SK-N-SH (cell line): ENCODE results near the gene KIR3DL3. TPM values are rescaled to one million over a fixed set of nuclear protein-coding genes. Genes with fewer than 3 reads are reported as not detected.
"Not testable (repeated sequence)": the region's sequence is repeated elsewhere in the genome, so short reads cannot be mapped to it uniquely, and the experiment has no call there.

ENCODE experiments used
- CTCF ChIA-PET: fragments of 300-600, 350-600 bp; formaldehyde crosslinking; extraction: SDS; loops from one replicate; lab custom pipeline; 2021; lab: Yijun Ruan, JAX
- POLR2A ChIA-PET: fragments of 350-600 bp; sonication (Branson Sonifier 250); formaldehyde crosslinking; extraction: SDS; loops from one replicate; lab custom pipeline; 2020; ENCODE audit warnings: antibody characterized with exemption, inconsistent platforms; lab: Yijun Ruan, JAX
- DNase-seq: peaks from one replicate; pipeline ENCODE4 v3.0.0; 2012
- H2AFZ ChIP-seq: fragments of 200-600 bp; sonication (generic); 2 replicates; pipeline ENCODE4 v1.8.1; 2016; ENCODE audit warnings: antibody characterized with exemption, mild to moderate bottlenecking, low read depth
- H3F3A ChIP-seq: fragments of 200-600 bp; sonication (generic); replicated peaks from 2 replicates; pipeline ENCODE3; 2016; ENCODE audit warnings: antibody characterized with exemption, mild to moderate bottlenecking; ENCODE audit not compliant: insufficient read depth
- H3K27ac ChIP-seq, 2 experiments: fragments of 200-500 bp in 1 of 2; fragments of 200-600 bp in 1 of 2; sonication (Bioruptor generic) in 1 of 2; sonication (generic), shearing (Covaris generic) in 1 of 2; 2 replicates each; pipeline versions ENCODE4 v1.5.1 to v1.6.1; 2014 to 2016; ENCODE audit warnings: low read depth in 2 of 2, inconsistent platforms in 1 of 2, low read length in 1 of 2, mild to moderate bottlenecking in 1 of 2, mixed read lengths in 1 of 2
- H3K27me3 ChIP-seq: fragments of 200-600 bp; sonication (generic), shearing (Covaris generic); 2 replicates; pipeline ENCODE4 v1.6.1; 2016; ENCODE audit warnings: mixed run types; ENCODE audit not compliant: insufficient read depth
- H3K36me3 ChIP-seq, 2 experiments: fragments of 200-500 bp in 1 of 2; fragments of 200-600 bp in 1 of 2; sonication (Bioruptor generic) in 1 of 2; sonication (generic) in 1 of 2; replicated peaks in 1 of 2; 2 replicates each; pipeline versions ENCODE3 to v1.5.1; 2014 to 2016; ENCODE audit warnings: low read length in 1 of 2, mild to moderate bottlenecking in 1 of 2; ENCODE audit not compliant: insufficient read depth in 2 of 2, control insufficient read depth in 1 of 2
- H3K4me1 ChIP-seq, 2 experiments: fragments of 200-500 bp in 1 of 2; fragments of 200-600 bp in 1 of 2; sonication (Bioruptor generic) in 1 of 2; sonication (generic), shearing (Covaris generic) in 1 of 2; 2 replicates each; pipeline versions ENCODE4 v1.5.1 to v1.6.1; 2014 to 2016; ENCODE audit warnings: low read depth in 1 of 2, low read length in 1 of 2, mixed run types in 1 of 2; ENCODE audit not compliant: insufficient read depth in 2 of 2, control insufficient read depth in 1 of 2
- H3K4me2 ChIP-seq: fragments of 200-600 bp; sonication (generic), shearing (Covaris generic); 2 replicates; pipeline ENCODE4 v1.6.1; 2017; ENCODE audit warnings: mixed run types
- H3K4me3 ChIP-seq, 2 experiments: fragments of 200-500 bp in 1 of 2; fragments of 200-600 bp in 1 of 2; sonication (Bioruptor generic) in 1 of 2; sonication (generic), shearing (Covaris generic) in 1 of 2; 2 replicates each; pipeline versions ENCODE4 v1.5.1 to v1.8.1; 2014 to 2016; ENCODE audit warnings: low read depth in 2 of 2, inconsistent platforms in 1 of 2, low read length in 1 of 2, mild to moderate bottlenecking in 1 of 2, mixed read lengths in 1 of 2, moderate library complexity in 1 of 2
- H3K79me2 ChIP-seq: fragments of 200-600 bp; sonication (generic); 2 replicates; pipeline ENCODE4 v1.8.1; 2017; ENCODE audit warnings: mild to moderate bottlenecking; ENCODE audit not compliant: insufficient read depth
- H3K9ac ChIP-seq: fragments of 200-600 bp; sonication (generic); 2 replicates; pipeline ENCODE4 v1.6.1; 2017; ENCODE audit warnings: mixed run types
- H3K9me2 ChIP-seq: fragments of 200-600 bp; sonication (generic); 2 replicates; pipeline ENCODE4 v1.6.1; 2017; ENCODE audit warnings: mixed run types
- H3K9me3 ChIP-seq: fragments of 200-600 bp; sonication (generic); 2 replicates; pipeline ENCODE4 v1.6.1; 2017; ENCODE audit warnings: mixed run types, mild to moderate bottlenecking, moderate library complexity
- H4K20me1 ChIP-seq: fragments of 200-600 bp; sonication (generic); 2 replicates; pipeline ENCODE4 v1.6.1; 2017; ENCODE audit warnings: mild to moderate bottlenecking, mixed run types; ENCODE audit not compliant: insufficient read depth
- CHD2 ChIP-seq: fragments of 150-350 bp; IDR thresholded peaks from 2 replicates; pipeline ENCODE4 v1.6.1; 2018; ENCODE audit warnings: low read length; ENCODE audit not compliant: partially characterized antibody
- ELF1 ChIP-seq: IDR thresholded peaks from 2 replicates; pipeline ENCODE4 v1.4.0; 2012
- EZH2phosphoT487 ChIP-seq: fragments of 200-600 bp; sonication (generic); IDR thresholded peaks from 2 replicates; pipeline ENCODE4 v1.6.1; 2017; ENCODE audit warnings: low read depth, mixed run types, mild to moderate bottlenecking, antibody characterized with exemption, moderate library complexity, borderline replicate concordance
- FOSL2 ChIP-seq: IDR thresholded peaks from 2 replicates; pipeline ENCODE4 v1.4.0; 2012; ENCODE audit warnings: low read depth, mild to moderate bottlenecking, moderate library complexity, borderline replicate concordance
- GABPA ChIP-seq: IDR thresholded peaks from 2 replicates; pipeline ENCODE4 v1.4.0; 2012; ENCODE audit warnings: low read depth, mild to moderate bottlenecking
- IRF3 ChIP-seq: fragments of 150-350 bp; IDR thresholded peaks from 2 replicates; pipeline ENCODE4 v1.6.1; 2016; ENCODE audit warnings: mild to moderate bottlenecking, low read depth, low read length
- MAX ChIP-seq: IDR thresholded peaks from 2 replicates; pipeline ENCODE4 v1.4.0; 2012; ENCODE audit warnings: low read depth
- MEF2A ChIP-seq: IDR thresholded peaks from 2 replicates; pipeline ENCODE4 v1.4.0; 2012; ENCODE audit warnings: low read depth, borderline replicate concordance
- NFIC ChIP-seq: IDR thresholded peaks from 2 replicates; pipeline ENCODE4 v1.4.0; 2012; ENCODE audit warnings: borderline replicate concordance
- NRF1 ChIP-seq: IDR thresholded peaks from 2 replicates; pipeline ENCODE4 v1.6.1; 2012; ENCODE audit warnings: low read depth, mild to moderate bottlenecking, low read length
- POLR2AphosphoS5 ChIP-seq: IDR thresholded peaks from 2 replicates; pipeline ENCODE4 v1.6.1; 2012; ENCODE audit warnings: low read depth, low read length
- REST ChIP-seq: IDR thresholded peaks from 2 replicates; pipeline ENCODE4 v1.6.1; 2012; ENCODE audit warnings: mild to moderate bottlenecking, low read depth, low read length, moderate library complexity
- RFX5 ChIP-seq: IDR thresholded peaks from 2 replicates; pipeline ENCODE4 v1.6.1; 2012; ENCODE audit warnings: mild to moderate bottlenecking, improper control_type of control experiment, low read length
- SIN3A ChIP-seq: IDR thresholded peaks from 2 replicates; pipeline ENCODE4 v1.6.1; 2012; ENCODE audit warnings: low read depth, mild to moderate bottlenecking, low read length, moderate library complexity, borderline replicate concordance
- TEAD4 ChIP-seq: IDR thresholded peaks from 2 replicates; pipeline ENCODE4 v1.4.0; 2012; ENCODE audit warnings: mild to moderate bottlenecking, borderline replicate concordance; ENCODE audit not compliant: insufficient read depth
- YY1 ChIP-seq: IDR thresholded peaks from 2 replicates; pipeline ENCODE4 v1.4.0; 2012; ENCODE audit warnings: low read depth, mild to moderate bottlenecking
- WGBS: methylation state at CpG from one replicate; pipeline ENCODE4 v1.1.6; 2017; ENCODE audit warnings: low lambda C conversion rate; 5-methylcytosine and 5-hydroxymethylcytosine counted together
- polyA plus RNA-seq, 3 experiments: library from polyadenylated mRNA; depleted of rRNA; stranded (reverse); fragments of >200 nt; gene quantifications; 2 replicates each; pipeline ENCODE4 v1.2.3, GENCODE V29; 2012
- TF ChIP-seq, protein P1 (sequence below): IDR thresholded peaks from 2 replicates; pipeline ENCODE4 v1.4.0; 2012; ENCODE audit warnings: low read depth, borderline replicate concordance
- TF ChIP-seq, protein P2 (sequence below): fragments of 150-350 bp; IDR thresholded peaks from 2 replicates; pipeline ENCODE4 v1.6.1; 2017; ENCODE audit warnings: antibody characterized with exemption, low read length, low read depth, borderline replicate concordance
- TF ChIP-seq, protein P3 (sequence below): IDR thresholded peaks from 2 replicates; pipeline ENCODE4; 2012

KIR3DL3 gene
- polyA plus RNA-seq, 1 of the 3 experiments (the other 2 are of a cell fraction), result not detected

- H3K9me2 ChIP-seq, H3F3A ChIP-seq, H3K9ac ChIP-seq, H3K27ac ChIP-seq, DNase-seq, H3K36me3 ChIP-seq, H3K27me3 ChIP-seq, H4K20me1 ChIP-seq, H3K4me3 ChIP-seq, H3K9me3 ChIP-seq, H3K4me1 ChIP-seq, H3K4me2 ChIP-seq, POLR2A ChIA-PET, H2AFZ ChIP-seq, H3K79me2 ChIP-seq: not testable (repeated sequence)
- CTCF ChIA-PET, result interaction anchor here (1.0 kb wide), 1 partner anchor 66 kb away, joined by 3 read pairs; no protein-coding TSS in a partner anchor
- WGBS, result 0% methylated on average over 12 of the region's 13 CpGs
These were observed 14.3 kb upstream of the KIR3DL3 start for GRCh38 chr19:54709956-54710355.

- POLR2A ChIA-PET, result no interaction called here
- no peaks in the 10 kb centered on the region for H3K9me3 ChIP-seq
- TF ChIP-seq SIN3A (no peak), FOSL2 (no peak), MAX (no peak), TEAD4 (no peak), POLR2AphosphoS5 (no peak), YY1 (no peak), REST (no peak), IRF3 (no peak), NRF1 (no peak), EZH2phosphoT487 (no peak), ELF1 (no peak), GABPA (no peak), MEF2A (no peak), RFX5 (no peak), NFIC (no peak), CHD2 (no peak)
- TF ChIP-seq, protein P1, sequence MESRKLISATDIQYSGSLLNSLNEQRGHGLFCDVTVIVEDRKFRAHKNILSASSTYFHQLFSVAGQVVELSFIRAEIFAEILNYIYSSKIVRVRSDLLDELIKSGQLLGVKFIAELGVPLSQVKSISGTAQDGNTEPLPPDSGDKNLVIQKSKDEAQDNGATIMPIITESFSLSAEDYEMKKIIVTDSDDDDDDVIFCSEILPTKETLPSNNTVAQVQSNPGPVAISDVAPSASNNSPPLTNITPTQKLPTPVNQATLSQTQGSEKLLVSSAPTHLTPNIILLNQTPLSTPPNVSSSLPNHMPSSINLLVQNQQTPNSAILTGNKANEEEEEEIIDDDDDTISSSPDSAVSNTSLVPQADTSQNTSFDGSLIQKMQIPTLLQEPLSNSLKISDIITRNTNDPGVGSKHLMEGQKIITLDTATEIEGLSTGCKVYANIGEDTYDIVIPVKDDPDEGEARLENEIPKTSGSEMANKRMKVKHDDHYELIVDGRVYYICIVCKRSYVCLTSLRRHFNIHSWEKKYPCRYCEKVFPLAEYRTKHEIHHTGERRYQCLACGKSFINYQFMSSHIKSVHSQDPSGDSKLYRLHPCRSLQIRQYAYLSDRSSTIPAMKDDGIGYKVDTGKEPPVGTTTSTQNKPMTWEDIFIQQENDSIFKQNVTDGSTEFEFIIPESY, result no peak
- TF ChIP-seq, protein P2, sequence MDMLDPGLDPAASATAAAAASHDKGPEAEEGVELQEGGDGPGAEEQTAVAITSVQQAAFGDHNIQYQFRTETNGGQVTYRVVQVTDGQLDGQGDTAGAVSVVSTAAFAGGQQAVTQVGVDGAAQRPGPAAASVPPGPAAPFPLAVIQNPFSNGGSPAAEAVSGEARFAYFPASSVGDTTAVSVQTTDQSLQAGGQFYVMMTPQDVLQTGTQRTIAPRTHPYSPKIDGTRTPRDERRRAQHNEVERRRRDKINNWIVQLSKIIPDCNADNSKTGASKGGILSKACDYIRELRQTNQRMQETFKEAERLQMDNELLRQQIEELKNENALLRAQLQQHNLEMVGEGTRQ, result no peak
- TF ChIP-seq, protein P3, sequence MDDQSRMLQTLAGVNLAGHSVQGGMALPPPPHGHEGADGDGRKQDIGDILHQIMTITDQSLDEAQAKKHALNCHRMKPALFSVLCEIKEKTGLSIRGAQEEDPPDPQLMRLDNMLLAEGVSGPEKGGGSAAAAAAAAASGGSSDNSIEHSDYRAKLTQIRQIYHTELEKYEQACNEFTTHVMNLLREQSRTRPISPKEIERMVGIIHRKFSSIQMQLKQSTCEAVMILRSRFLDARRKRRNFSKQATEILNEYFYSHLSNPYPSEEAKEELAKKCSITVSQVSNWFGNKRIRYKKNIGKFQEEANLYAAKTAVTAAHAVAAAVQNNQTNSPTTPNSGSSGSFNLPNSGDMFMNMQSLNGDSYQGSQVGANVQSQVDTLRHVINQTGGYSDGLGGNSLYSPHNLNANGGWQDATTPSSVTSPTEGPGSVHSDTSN, result no peak
- H3K36me3 ChIP-seq, result no peaks in the 10 kb centered on the region
- no peaks in the 10 kb centered on the region for H3F3A ChIP-seq
- DNase-seq, result no peak
- no peak overlapping the region for H3K27ac ChIP-seq
- H3K4me3 ChIP-seq, result no peak overlapping the region
- H3K9ac ChIP-seq, result no peak overlapping the region
- H3K9me2 ChIP-seq, result 0 out of 2 replicates have a peak, but pooled peaks cover 3% of the 10 kb centered on the region
- H4K20me1 ChIP-seq, result no peaks in the 10 kb centered on the region
- CTCF ChIA-PET, result no interaction called here
- WGBS, result 3% methylated on average over 3 of the region's 3 CpGs
- no peaks in the 10 kb centered on the region for H3K4me1 ChIP-seq
- no peak overlapping the region for H2AFZ ChIP-seq
- H3K27me3 ChIP-seq, result no peaks in the 10 kb centered on the region
- no peak overlapping the region for H3K4me2 ChIP-seq
- H3K79me2 ChIP-seq, result no peaks in the 10 kb centered on the region
These were observed 402 bp downstream of the KIR3DL3 start for GRCh38 chr19:54724644-54725043.
